Mesodermal cell (in vitro differentiated cells): Measurements from ENCODE around the gene NOC4L.

ENCODE experiments used
- H3K27ac ChIP-seq: 2 replicates; pipeline ENCODE4 v1.7.0; 2013; ENCODE audit warnings: mild to moderate bottlenecking, low read depth, low read length, moderate library complexity; ENCODE audit not compliant: severe bottlenecking
- H3K36me3 ChIP-seq: 2 replicates; pipeline ENCODE4 v1.7.1; 2013; ENCODE audit warnings: mild to moderate bottlenecking, low read length, moderate library complexity; ENCODE audit not compliant: control insufficient read depth, insufficient read depth
- H3K4me1 ChIP-seq: one replicate; pipeline ENCODE4 v1.7.1; 2013; ENCODE audit warnings: mild to moderate bottlenecking, low read length; ENCODE audit not compliant: insufficient read depth, control insufficient read depth, poor library complexity, severe bottlenecking
- H3K4me3 ChIP-seq: 2 replicates; pipeline ENCODE4 v1.7.0; 2013; ENCODE audit warnings: low read length, control low read depth, mild to moderate bottlenecking; ENCODE audit not compliant: insufficient read depth, poor library complexity, severe bottlenecking; ENCODE audit errors: extremely low read depth
- H3K9me3 ChIP-seq: 2 replicates; pipeline ENCODE4 v1.7.1; 2013; ENCODE audit warnings: mild to moderate bottlenecking, low read length, moderate library complexity; ENCODE audit not compliant: control insufficient read depth
- WGBS, 2 experiments: methylation state at CpG; one replicate each; pipeline ENCODE4 v1.1.5; 2013; ENCODE audit warnings: missing lambda C conversion rate in 2 of 2; ENCODE audit not compliant: insufficient coverage in 2 of 2; 5-methylcytosine and 5-hydroxymethylcytosine counted together

NOC4L gene

GRCh38 chr12:132172619-132173018 is 28.4 kb downstream of the NOC4L start:
- H3K4me1 ChIP-seq: no peaks in the 10 kb centered on the region
- H3K9me3 ChIP-seq: no peaks in the 10 kb centered on the region
- no peaks in the 10 kb centered on the region for H3K36me3 ChIP-seq
- H3K4me3 ChIP-seq: no peak overlapping the region
- WGBS, 2 experiments: 84 to 88% methylated on average over 15 of the region's 15 CpGs
- no peak overlapping the region for H3K27ac ChIP-seq

DNA sequence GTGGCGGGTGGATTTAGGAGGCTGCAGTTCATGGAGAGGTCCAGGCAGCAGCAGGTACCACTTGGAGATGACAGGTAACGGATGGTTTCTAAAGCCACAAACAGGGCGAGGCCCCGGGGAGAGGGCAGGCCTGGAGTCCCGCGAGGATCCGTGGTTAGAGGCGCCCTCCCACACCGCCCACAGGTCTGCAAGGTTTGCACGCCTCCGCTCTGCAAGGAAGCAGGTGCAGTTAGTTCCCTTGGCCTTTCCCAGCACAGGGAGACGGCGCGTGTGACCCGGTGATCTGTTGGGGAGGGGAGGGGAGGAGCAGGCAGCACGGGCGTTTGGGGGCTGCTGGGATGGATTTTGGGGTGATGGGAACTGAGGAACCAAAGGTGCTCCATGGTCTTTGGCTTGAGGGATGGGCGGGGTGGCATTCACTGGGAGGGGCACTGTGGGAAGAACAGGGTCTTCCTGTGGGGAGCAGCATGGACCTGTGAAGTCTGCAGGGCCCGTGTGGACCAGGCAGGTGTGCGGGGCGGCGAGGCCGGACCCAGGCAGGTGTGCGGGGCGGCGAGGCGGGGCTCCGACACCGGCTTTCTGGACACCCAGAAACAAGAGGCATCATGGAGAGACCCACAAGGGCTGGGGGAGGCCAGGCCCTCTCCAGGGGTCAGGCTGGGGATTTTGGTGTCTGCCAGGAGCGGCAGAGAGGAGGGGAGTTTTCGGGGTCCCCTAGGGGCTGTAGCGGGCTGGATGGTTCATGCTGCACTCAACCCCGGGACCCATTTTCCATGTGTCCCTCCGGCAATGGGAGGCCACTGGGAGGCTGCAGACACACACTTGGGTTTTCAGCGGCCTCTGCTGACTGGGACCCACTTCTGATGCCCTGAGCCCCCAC is 29.1 kb downstream of the NOC4L start:
- Histone ChIP-seq H3K27ac (no peak overlapping the region), H3K36me3 (no peaks in the 10 kb centered on the region), H3K4me1 (no peaks in the 10 kb centered on the region), H3K4me3 (no peak overlapping the region), H3K9me3 (no peaks in the 10 kb centered on the region)
- 84 to 86% methylated on average over 32 to 35 of the region's 35 CpGs for WGBS, 2 experiments

- no peaks in the 10 kb centered on the region for H3K36me3 ChIP-seq
- no peak overlapping the region for H3K27ac ChIP-seq
- no peaks in the 10 kb centered on the region for H3K4me1 ChIP-seq
- WGBS, 2 experiments: 82 to 83% methylated on average over 20 to 27 of the region's 30 CpGs
- no peak overlapping the region for H3K4me3 ChIP-seq
- H3K9me3 ChIP-seq: no peaks in the 10 kb centered on the region
Measured at GRCh38 chr12:132174015-132174838, 30.0 kb downstream of the NOC4L start.

GRCh38 chr12:132174839-132175490 is 30.7 kb downstream of the NOC4L start:
- H3K27ac ChIP-seq: no peak overlapping the region
- H3K9me3 ChIP-seq: no peaks in the 10 kb centered on the region
- H3K4me1 ChIP-seq: no peaks in the 10 kb centered on the region
- H3K4me3 ChIP-seq: no peak overlapping the region
- H3K36me3 ChIP-seq: no peaks in the 10 kb centered on the region
- 83% methylated on average over 17 to 22 of the region's 25 CpGs for WGBS, 2 experiments

GRCh38 chr12:132175496-132176384 is 31.5 kb downstream of the NOC4L start:
- no peaks in the 10 kb centered on the region for H3K4me1 ChIP-seq
- no peak overlapping the region for H3K4me3 ChIP-seq
- H3K9me3 ChIP-seq: peaks cover under 1% of the 10 kb centered on the region
- H3K36me3 ChIP-seq: no peaks in the 10 kb centered on the region
- 88 to 92% methylated on average over 25 to 26 of the region's 35 CpGs for WGBS, 2 experiments
- no peak overlapping the region for H3K27ac ChIP-seq

GRCh38 chr12:132176385-132176919 is 32.2 kb downstream of the NOC4L start:
- no peak overlapping the region for H3K27ac ChIP-seq
- H3K36me3 ChIP-seq: no peaks in the 10 kb centered on the region
- WGBS, 2 experiments: 80 to 90% methylated on average over 18 of the region's 19 CpGs
- peaks cover 5% of the 10 kb centered on the region for H3K9me3 ChIP-seq
- no peak overlapping the region for H3K4me3 ChIP-seq
- H3K4me1 ChIP-seq: no peaks in the 10 kb centered on the region

DNA sequence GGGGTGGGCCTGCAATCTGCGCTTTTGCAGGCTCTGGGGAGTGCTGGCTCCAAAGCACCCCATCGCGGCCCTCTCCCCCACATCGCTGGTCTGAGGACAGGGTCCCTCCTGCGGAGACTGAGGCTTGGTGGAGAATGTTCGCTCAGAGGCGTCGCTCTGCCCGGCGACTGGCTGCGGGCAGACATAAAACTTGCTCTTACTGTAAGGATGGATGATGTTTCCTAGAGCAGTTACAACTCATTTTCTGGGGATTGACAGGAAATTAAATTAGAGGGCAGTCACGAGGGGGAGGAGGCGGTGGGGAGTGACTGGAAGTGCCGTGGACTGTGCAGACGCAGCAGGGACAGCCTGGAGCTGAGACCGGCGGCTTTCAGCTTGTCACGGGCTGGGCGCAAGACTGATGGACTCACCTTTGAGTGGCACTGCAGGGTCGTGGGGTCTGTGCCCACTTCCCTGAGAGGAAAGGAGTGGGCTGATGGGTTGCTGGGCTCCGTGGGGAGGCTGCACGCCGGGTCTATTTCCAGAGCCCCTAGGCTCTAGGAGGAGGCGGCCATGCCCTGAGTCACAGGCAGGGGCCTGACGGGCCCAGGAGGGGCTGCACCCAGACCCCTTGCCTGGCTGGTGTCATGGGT is 32.8 kb downstream of the NOC4L start:
- Histone ChIP-seq H3K4me3 (no peak overlapping the region), H3K9me3 (peaks cover 5% of the 10 kb centered on the region), H3K36me3 (no peaks in the 10 kb centered on the region), H3K27ac (no peak overlapping the region), H3K4me1 (no peaks in the 10 kb centered on the region)
- 84 to 86% methylated on average over 14 to 25 of the region's 25 CpGs for WGBS, 2 experiments

GRCh38 chr12:132178316-132178715 is 34.1 kb downstream of the NOC4L start:
- no peaks in the 10 kb centered on the region for H3K4me1 ChIP-seq
- H3K27ac ChIP-seq: no peak overlapping the region
- no peak overlapping the region for H3K4me3 ChIP-seq
- H3K36me3 ChIP-seq: no peaks in the 10 kb centered on the region
- 46 to 70% methylated on average over 6 to 8 of the region's 8 CpGs for WGBS, 2 experiments
- peaks cover 5% of the 10 kb centered on the region for H3K9me3 ChIP-seq

GRCh38 chr12:132178801-132179401 is 34.6 kb downstream of the NOC4L start:
- Histone ChIP-seq H3K27ac (no peak overlapping the region), H3K9me3 (peaks cover 5% of the 10 kb centered on the region), H3K4me3 (no peak overlapping the region), H3K36me3 (no peaks in the 10 kb centered on the region), H3K4me1 (no peaks in the 10 kb centered on the region)
- WGBS, 2 experiments: 73 to 75% methylated on average over 35 to 39 of the region's 39 CpGs
